NCI-H1417 treated with DMSO at 0.1 percent for 48 hours (cell line): ENCODE results near the gene TGM2.

Source experiments
- DNase-seq: peaks from one replicate; lab custom pipeline; 2025; lab: John Stamatoyannopoulos, UW

TGM2 gene

GRCh38 chr20:38177201-38177600 lies 12.1 kb upstream of the TGM2 start:
- no peak for DNase-seq

GRCh38 chr20:38175304-38176180 lies 10.5 kb upstream of the TGM2 start:
- DNase-seq: no peak

GRCh38 chr20:38173237-38174156 lies 8.4 kb upstream of the TGM2 start:
- DNase-seq: no peak

GRCh38 chr20:38172408-38172807 lies 7.3 kb upstream of the TGM2 start:
- DNase-seq: no peak

GRCh38 chr20:38171675-38172043 lies 6.6 kb upstream of the TGM2 start:
- no peak for DNase-seq

GRCh38 chr20:38170826-38171674 lies 6.0 kb upstream of the TGM2 start:
- DNase-seq: no peak

- no peak for DNase-seq
These were observed 5.3 kb upstream of the TGM2 start for GRCh38 chr20:38170219-38170825.

- no peak for DNase-seq
These were observed 4.6 kb upstream of the TGM2 start for GRCh38 chr20:38169636-38170193.

GRCh38 chr20:38168791-38169589 lies 3.9 kb upstream of the TGM2 start:
- DNase-seq: no peak

- no peak for DNase-seq
These were observed 3.0 kb upstream of the TGM2 start for GRCh38 chr20:38167851-38168760.

GRCh38 chr20:38167328-38167850 lies 2.3 kb upstream of the TGM2 start:
- DNase-seq: no peak

- no peak for DNase-seq
These were observed 1.7 kb upstream of the TGM2 start for GRCh38 chr20:38166703-38167233.

GRCh38 chr20:38165966-38166702 lies 1.1 kb upstream of the TGM2 start:
- DNase-seq: no peak

- DNase-seq: no peak
These were observed 414 bp downstream of the TGM2 start for GRCh38 chr20:38164624-38165088.

- no peak for DNase-seq
These were observed 1.0 kb downstream of the TGM2 start for GRCh38 chr20:38164069-38164468.

- DNase-seq: no peak
These were observed 1.9 kb downstream of the TGM2 start for GRCh38 chr20:38162878-38163875.

- DNase-seq: no peak
These were observed 2.9 kb downstream of the TGM2 start for GRCh38 chr20:38162149-38162548.
